Measurements from ENCODE around the gene LANCL1.

LANCL1 gene

DNA sequence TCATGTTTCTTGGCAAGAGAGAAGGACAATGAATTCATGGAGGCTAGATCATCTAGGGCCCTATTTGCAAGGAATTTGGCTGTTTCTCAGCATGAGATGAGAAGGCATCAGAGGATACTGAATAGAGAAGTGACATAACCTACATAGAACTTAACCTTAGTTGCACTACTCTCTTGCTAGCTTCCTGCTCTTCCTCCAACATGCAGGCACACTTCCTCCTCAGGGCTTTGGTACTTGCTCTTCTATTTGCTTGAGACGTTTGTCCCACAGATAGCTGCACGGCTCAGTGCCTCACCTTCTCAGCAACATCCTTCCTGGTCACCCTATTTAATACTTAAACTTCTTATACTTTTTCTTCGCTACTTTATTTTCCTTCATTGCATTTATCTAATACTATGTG is 20.0 kb upstream of the LANCL1 start:
- peaks cover 29% of the 10 kb centered on the region for H3K9me3 ChIP-seq
- H3K4me2 ChIP-seq, result peak overlapping the region; percentile 46
- H3K36me3 ChIP-seq, result no peaks in the 10 kb centered on the region
- no peak for TF ChIP-seq Cebpa-rat (IDR thresholded peaks at IDR 0.05)
- no peaks in the 10 kb centered on the region for H3K27me3 ChIP-seq
- H4K20me1 ChIP-seq, result no peaks in the 10 kb centered on the region
- no peak overlapping the region for H3K27ac ChIP-seq
- H3K4me1 ChIP-seq, result peaks cover 36% of the 10 kb centered on the region
- H3K4me3 ChIP-seq, result no peak overlapping the region
- H3K9ac ChIP-seq, result no peak overlapping the region

GRCh38 chr2:210493528-210493927 is 17.0 kb upstream of the LANCL1 start:
- peak overlapping the region; percentile 41 for H3K4me2 ChIP-seq
- TF ChIP-seq Cebpa-rat (IDR thresholded peaks at IDR 0.05), result no peak

GRCh38 chr2:210481601-210482175 is 5.1 kb upstream of the LANCL1 start:
- Histone ChIP-seq H3K4me3 (no peak overlapping the region), H3K9me3 (peaks cover 26% of the 10 kb centered on the region), H3K27ac (no peak overlapping the region), H4K20me1 (no peaks in the 10 kb centered on the region), H3K4me1 (peaks cover 9% of the 10 kb centered on the region), H3K36me3 (no peaks in the 10 kb centered on the region), H3K4me2 (no peak overlapping the region), H3K9ac (no peak overlapping the region), H3K27me3 (no peaks in the 10 kb centered on the region)
- no peak for TF ChIP-seq Cebpa-rat (IDR thresholded peaks at IDR 0.05)

More at GRCh38 chr2:210493528-210493927, 17.0 kb upstream of the LANCL1 start:
- no peaks in the 10 kb centered on the region for H4K20me1 ChIP-seq
- H3K9me3 ChIP-seq, result 0 out of 2 replicates have a peak, but pooled peaks cover 2% of the 10 kb centered on the region
- no peaks in the 10 kb centered on the region for H3K36me3 ChIP-seq
- H3K4me3 ChIP-seq, result no peak overlapping the region
- H3K27me3 ChIP-seq, result no peaks in the 10 kb centered on the region
- H3K27ac ChIP-seq, result no peak overlapping the region
- H3K4me1 ChIP-seq, result peaks cover 36% of the 10 kb centered on the region
- H3K9ac ChIP-seq, result no peak overlapping the region

DNA sequence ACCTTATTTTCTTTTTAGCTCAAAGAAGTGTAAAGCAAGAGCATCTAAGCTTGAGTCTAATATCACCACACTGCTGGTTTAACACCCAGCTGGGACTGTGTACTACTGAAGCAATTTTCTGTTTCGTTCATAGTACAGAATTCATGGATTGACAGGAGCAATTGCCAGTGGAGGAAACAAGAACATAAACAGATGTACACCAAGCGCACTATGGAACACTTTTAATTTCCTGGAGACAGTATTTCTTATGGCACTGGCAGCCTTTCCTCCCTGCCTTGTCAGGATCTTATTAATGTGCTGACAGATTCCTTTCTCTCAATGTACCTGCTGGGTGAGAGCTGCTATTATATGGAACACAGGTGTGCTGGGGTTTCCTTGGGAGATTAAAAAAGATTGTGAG is 4.2 kb upstream of the LANCL1 start:
- H3K9me3 ChIP-seq, result peaks cover 23% of the 10 kb centered on the region
- H3K9ac ChIP-seq, result no peak overlapping the region
- H4K20me1 ChIP-seq, result no peaks in the 10 kb centered on the region
- TF ChIP-seq Cebpa-rat (IDR thresholded peaks at IDR 0.05), result no peak
- no peaks in the 10 kb centered on the region for H3K27me3 ChIP-seq
- H3K4me3 ChIP-seq, result no peak overlapping the region
- H3K36me3 ChIP-seq, result no peaks in the 10 kb centered on the region
- H3K4me2 ChIP-seq, result no peak overlapping the region
- H3K4me1 ChIP-seq, result peaks cover 10% of the 10 kb centered on the region
- no peak overlapping the region for H3K27ac ChIP-seq

GRCh38 chr2:210480079-210480478 is 3.5 kb upstream of the LANCL1 start:
- no peak for TF ChIP-seq Cebpa-rat (IDR thresholded peaks at IDR 0.05)
- Histone ChIP-seq H4K20me1 (no peaks in the 10 kb centered on the region), H3K4me2 (no peak overlapping the region)

GRCh38 chr2:210478661-210479060 is 2.1 kb upstream of the LANCL1 start:
- Histone ChIP-seq H3K4me1 (peaks cover 29% of the 10 kb centered on the region), H3K4me2 (no peak overlapping the region), H3K4me3 (no peak overlapping the region), H4K20me1 (no peaks in the 10 kb centered on the region), H3K36me3 (peaks cover 11% of the 10 kb centered on the region; the same call in 1 of the 2 replicates), H3K9ac (no peak overlapping the region), H3K27ac (no peak overlapping the region), H3K9me3 (peaks cover 7% of the 10 kb centered on the region), H3K27me3 (no peaks in the 10 kb centered on the region)
- TF ChIP-seq Cebpa-rat (IDR thresholded peaks at IDR 0.05), result no peak

More at GRCh38 chr2:210480079-210480478, 3.5 kb upstream of the LANCL1 start:
- H3K27me3 ChIP-seq, result no peaks in the 10 kb centered on the region
- H3K4me1 ChIP-seq, result peaks cover 17% of the 10 kb centered on the region
- H3K9me3 ChIP-seq, result peaks cover 21% of the 10 kb centered on the region
- H3K36me3 ChIP-seq, result no peaks in the 10 kb centered on the region
- no peak overlapping the region for H3K27ac ChIP-seq
- no peak overlapping the region for H3K4me3 ChIP-seq
- no peak overlapping the region for H3K9ac ChIP-seq

DNA sequence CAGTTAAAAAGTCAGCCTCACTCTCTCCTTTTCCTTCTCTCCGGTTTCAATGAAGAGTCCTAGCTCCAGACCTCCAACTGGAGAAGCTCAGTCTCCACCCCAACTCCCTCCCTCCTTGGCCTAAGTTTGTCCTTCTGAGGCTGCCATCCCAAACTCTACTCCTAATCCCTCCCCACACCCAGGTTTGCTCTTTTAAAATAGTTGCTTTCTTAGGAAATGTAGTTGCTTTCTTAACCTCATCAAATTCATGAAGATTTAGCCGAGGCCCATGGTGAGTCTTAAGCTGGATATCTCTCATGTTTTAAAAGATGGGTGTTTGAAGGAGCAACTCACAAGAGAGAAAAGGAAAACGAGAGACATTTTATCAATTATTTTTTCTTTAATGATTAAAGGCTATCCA is 937 bp upstream of the LANCL1 start:
- peak overlapping the region; percentile 78 for H3K4me2 ChIP-seq
- H4K20me1 ChIP-seq, result no peaks in the 10 kb centered on the region
- peak overlapping the region; percentile 85 for H3K4me3 ChIP-seq
- H3K27ac ChIP-seq, result peak overlapping the region; percentile 92; the same call in 1 of the 2 replicates
- no peaks in the 10 kb centered on the region for H3K27me3 ChIP-seq
- peaks cover 29% of the 10 kb centered on the region for H3K4me1 ChIP-seq
- no peak overlapping the region for H3K9ac ChIP-seq
- no peaks in the 10 kb centered on the region for H3K9me3 ChIP-seq
- H3K36me3 ChIP-seq, result peaks cover 19% of the 10 kb centered on the region
- TF ChIP-seq Cebpa-rat (IDR thresholded peaks at IDR 0.05), result no peak

DNA sequence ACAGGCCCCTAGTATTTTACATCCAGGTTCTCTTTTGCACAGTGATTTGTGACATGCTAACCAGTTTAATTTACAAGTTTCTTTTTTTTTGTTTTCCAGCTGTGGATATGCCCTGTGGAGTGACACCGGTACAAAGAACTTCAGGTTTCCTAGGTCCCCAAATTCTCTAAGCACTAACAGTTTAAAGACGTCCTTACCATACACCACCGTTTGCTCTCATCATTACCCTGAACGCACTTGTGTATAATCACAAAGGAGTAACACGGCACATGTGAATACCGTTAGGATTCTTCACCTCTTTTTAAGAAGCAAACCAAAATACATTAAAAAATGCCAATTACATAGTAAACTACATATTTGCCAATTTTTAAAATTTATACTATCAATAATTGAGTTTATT is 853 bp downstream of the LANCL1 start:
- Histone ChIP-seq H3K9me3 (no peaks in the 10 kb centered on the region), H3K4me2 (peak overlapping the region; percentile 78), H3K27me3 (no peaks in the 10 kb centered on the region), H3K4me1 (peaks cover 29% of the 10 kb centered on the region), H3K36me3 (peaks cover 33% of the 10 kb centered on the region), H3K4me3 (peak overlapping the region; percentile 85), H3K9ac (peak overlapping the region; percentile 93; the same call in 1 of the 2 replicates), H4K20me1 (no peaks in the 10 kb centered on the region), H3K27ac (peak overlapping the region; percentile 92; the same call in 1 of the 2 replicates)
- TF ChIP-seq Cebpa-rat (IDR thresholded peaks at IDR 0.05), result no peak

DNA sequence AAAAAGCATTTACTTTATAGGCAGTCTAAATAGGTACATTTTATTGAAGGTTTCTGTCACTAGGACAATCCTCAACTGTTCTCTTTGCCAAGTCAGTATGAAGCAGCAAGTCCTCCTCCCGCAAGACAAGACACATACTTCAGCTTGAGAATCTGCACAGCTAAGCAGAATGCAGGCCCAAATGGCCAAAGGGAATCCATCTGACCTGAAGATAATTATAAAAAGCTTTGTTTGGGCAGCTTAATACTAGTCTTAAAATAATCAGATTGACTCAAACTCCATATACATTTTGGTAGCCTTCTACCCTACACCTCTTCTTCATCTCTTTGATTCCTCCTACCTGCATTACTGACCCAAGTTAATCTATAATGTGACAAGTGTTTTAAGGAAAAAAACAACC is 1.8 kb downstream of the LANCL1 start:
- Histone ChIP-seq H3K36me3 (peaks cover 43% of the 10 kb centered on the region), H3K27ac (no peak overlapping the region), H3K4me3 (no peak overlapping the region), H3K9me3 (no peaks in the 10 kb centered on the region), H4K20me1 (no peaks in the 10 kb centered on the region), H3K4me1 (peaks cover 29% of the 10 kb centered on the region), H3K9ac (no peak overlapping the region), H3K27me3 (no peaks in the 10 kb centered on the region), H3K4me2 (peak overlapping the region; percentile 78)
- no peak for TF ChIP-seq Cebpa-rat (IDR thresholded peaks at IDR 0.05)

DNA sequence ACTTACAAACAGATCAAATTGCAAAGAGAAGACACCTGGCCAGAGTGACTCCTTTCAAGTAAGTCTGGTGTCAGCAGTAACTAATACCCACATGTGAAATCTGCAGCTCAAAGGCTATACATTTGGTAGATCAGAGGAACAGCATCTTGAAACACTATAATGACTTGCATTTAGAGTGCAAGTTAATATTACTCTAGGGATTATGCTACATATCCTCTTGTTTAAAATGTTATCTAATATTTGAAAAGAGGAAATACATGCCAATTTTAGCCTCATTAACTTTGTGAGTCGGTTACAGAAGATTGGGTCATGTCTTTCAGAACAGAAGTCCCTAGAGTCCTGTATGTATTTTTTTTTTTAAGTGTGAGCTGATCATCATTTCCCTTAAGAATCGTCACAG is 15.2 kb downstream of the LANCL1 start:
- H3K4me2 ChIP-seq, result peak overlapping the region; percentile 89
- H3K27ac ChIP-seq, result peak overlapping the region; percentile 79
- peaks cover 52% of the 10 kb centered on the region for H3K36me3 ChIP-seq

More for the DNA sequence above, 15.2 kb downstream of the LANCL1 start:
- peak overlapping the region; percentile 69 for H3K9ac ChIP-seq
- TF ChIP-seq Cebpa-rat (IDR thresholded peaks at IDR 0.05), result no peak
- 0 out of 2 replicates have a peak overlapping the region, but pooled peaks have one; percentile 46 for H3K4me3 ChIP-seq
- peaks cover 67% of the 10 kb centered on the region for H3K4me1 ChIP-seq
- no peaks in the 10 kb centered on the region for H3K27me3 ChIP-seq
- H3K9me3 ChIP-seq, result peaks cover 22% of the 10 kb centered on the region
- no peaks in the 10 kb centered on the region for H4K20me1 ChIP-seq

Data from BLaER1 (cell line).